ENCODE data around the gene ELOVL7. TPM values are rescaled to one million over a fixed set of nuclear protein-coding genes. Genes with fewer than 3 reads are reported as not detected.
"Not testable (repeated sequence)": the region's sequence is repeated elsewhere in the genome, so short reads cannot be mapped to it uniquely, and the experiment has no call there.

The ELOVL7 gene
- 4.6 and 8.3 TPM in 2 replicates for total RNA-seq (2014; rRNA removed; shearing (Covaris generic))

- DNase-seq (ENCODE audit: low read depth): peak; percentile 84
Measured at GRCh38 chr5:60843936-60844905, at the start of gene ELOVL7. Gene ELOVL7 (minus strand): TSS chr5:60844269. CDS start chr5:60787397, 56,872 bp downstream.

DNA sequence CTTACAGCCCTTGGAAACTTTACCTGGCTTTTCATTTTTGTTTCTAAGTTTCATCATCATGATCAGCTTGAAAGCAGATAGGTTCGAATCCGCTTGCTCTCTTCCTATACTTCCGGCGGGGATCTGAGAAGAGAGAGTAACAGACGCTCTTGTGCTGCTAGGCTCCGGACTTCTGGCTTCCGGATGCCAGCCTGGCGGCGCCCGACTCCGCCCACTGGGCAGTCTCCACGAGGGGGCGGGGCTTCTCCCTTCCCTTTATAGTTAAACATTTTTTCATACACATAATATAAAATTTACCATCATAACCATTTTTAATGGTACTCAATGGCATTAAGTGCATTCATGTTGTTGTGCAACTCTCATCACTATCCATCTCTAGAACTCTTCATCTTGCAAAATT is 49.5 kb upstream of the ELOVL7 start:
- DNase-seq (ENCODE audit: low read depth): no peak

GRCh38 chr5:60891667-60892066 is 47.6 kb upstream of the ELOVL7 start:
- DNase-seq (ENCODE audit: low read depth): no peak

- DNase-seq (ENCODE audit: low read depth): no peak
Measured at GRCh38 chr5:60888359-60889061, 44.4 kb upstream of the ELOVL7 start.

GRCh38 chr5:60887746-60888145 is 43.7 kb upstream of the ELOVL7 start:
- no peak for DNase-seq (ENCODE audit: low read depth)

- DNase-seq (ENCODE audit: low read depth): no peak
Measured at GRCh38 chr5:60887096-60887495, 43.0 kb upstream of the ELOVL7 start.

DNA sequence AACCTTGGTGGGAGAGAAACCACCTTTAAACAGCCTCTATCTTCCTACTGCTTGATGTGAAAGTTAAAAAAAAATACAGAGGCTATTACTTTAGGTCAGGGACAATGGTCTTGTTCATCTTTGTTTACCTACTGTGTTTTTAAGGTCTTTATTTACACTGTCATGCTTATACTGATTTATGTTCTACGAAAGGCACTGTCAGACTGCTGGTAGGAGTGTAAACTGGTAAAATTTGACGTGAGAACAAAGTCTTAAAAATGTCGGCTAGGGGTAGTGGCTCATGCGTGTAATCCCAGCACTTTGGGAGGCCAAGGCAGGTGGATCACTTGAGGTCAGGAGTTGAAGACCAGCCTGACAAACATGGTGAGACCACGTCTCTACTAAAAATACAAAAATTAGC is 42.1 kb upstream of the ELOVL7 start:
- no peak for DNase-seq (ENCODE audit: low read depth)

GRCh38 chr5:60883229-60883628 is 39.2 kb upstream of the ELOVL7 start:
- DNase-seq (ENCODE audit: low read depth): no peak

GRCh38 chr5:60872892-60873291 is 28.8 kb upstream of the ELOVL7 start:
- DNase-seq (ENCODE audit: low read depth): no peak

- DNase-seq (ENCODE audit: low read depth): no peak
Measured at GRCh38 chr5:60870857-60871256, 26.8 kb upstream of the ELOVL7 start.

DNA sequence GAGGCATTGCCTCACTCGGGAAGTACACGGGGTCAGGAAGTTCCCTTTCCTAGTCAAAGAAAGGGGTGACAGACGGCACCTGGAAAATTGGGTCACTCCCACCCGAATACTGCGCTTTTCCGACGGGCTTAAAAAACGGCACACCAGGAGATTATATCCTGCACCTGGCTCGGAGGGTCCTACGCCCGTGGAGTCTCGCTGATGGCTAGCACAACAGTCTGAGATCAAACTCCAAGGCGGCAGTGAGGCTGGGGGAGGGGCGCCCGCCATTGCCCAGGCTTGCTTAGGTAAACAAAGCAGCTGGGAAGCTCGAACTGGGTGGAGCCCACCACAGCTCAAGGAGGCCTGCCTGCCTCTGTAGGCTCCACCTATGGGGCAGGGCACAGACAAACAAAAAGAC is 16.5 kb upstream of the ELOVL7 start:
- not testable (repeated sequence) for DNase-seq (ENCODE audit: low read depth)

GRCh38 chr5:60856066-60856465 is 12.0 kb upstream of the ELOVL7 start:
- no peak for DNase-seq (ENCODE audit: low read depth)

DNA sequence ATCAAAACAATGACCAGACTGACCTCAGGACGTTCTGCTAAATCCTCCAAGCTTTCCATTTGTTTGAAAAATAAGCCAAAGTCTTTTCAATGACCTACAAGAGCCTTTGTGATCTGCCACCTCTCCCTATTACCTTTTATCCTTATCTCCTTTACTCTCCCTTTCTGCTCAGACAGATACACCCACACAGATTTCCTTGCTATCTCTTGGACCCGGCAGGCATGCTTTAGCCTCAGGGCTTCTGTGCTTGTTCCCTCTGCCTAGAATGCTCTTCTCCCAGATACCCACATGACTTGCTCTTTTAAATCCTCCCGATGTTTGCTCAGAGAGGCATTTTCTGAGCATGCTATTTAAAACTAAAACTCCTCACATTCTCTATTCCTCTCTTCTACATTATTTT is 8.9 kb upstream of the ELOVL7 start:
- DNase-seq (ENCODE audit: low read depth): no peak

DNA sequence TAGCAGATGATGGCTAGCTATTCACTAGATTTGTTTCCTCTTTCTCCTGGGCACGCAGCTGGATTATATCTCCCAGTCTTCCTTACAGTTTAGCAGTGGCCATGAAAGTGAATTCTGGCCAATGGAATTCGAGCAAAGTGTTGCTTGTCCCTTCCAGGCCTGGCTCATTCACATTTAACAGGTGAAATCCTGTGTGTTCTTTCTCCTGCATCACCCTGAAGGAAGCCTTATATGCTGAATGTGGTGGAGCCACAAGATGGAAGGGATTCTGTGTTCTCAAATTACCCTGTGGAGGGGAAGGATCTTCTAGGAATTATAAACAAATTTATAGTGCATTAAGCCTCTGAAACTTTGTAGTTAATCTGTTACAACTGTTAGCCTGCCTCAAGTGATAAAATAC is 8.2 kb upstream of the ELOVL7 start:
- DNase-seq (ENCODE audit: low read depth): no peak

GRCh38 chr5:60851626-60852025 is 7.6 kb upstream of the ELOVL7 start:
- no peak for DNase-seq (ENCODE audit: low read depth)

GRCh38 chr5:60846298-60846697 is 2.2 kb upstream of the ELOVL7 start:
- no peak for DNase-seq (ENCODE audit: low read depth)

DNA sequence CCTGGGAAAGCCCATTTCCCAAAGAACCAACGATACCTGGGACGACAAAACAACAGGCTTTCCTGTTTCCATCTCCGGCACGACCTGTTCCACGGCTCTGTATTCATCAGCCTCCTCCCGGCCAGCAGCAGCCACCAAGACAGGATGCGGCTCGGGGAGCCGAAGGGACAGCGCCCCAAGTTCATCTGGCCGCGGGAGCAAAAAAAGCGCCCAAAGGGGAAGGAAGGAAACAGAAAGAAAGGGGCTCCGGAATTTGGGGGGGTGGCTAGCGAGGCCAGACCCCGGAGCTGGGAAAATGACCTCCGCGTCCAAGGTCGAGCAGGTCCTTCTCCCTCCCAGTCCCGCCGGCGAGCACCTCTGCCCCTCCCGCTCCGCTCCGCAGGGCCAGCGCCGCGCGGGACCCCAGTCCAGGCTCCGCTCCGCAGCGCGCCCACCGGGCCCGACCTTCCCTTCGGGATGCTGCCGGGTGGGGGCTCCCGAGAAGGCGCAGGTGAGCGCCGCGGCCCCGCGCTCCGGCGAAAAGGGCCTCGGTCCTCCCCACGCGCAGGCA is 608 bp downstream of the ELOVL7 start:
- DNase-seq (ENCODE audit: low read depth): peak; percentile 26

- no peak for DNase-seq (ENCODE audit: low read depth)
Measured at GRCh38 chr5:60842871-60843385, 1.1 kb downstream of the ELOVL7 start.

GRCh38 chr5:60841361-60841760 is 2.7 kb downstream of the ELOVL7 start:
- DNase-seq (ENCODE audit: low read depth): no peak

- DNase-seq (ENCODE audit: low read depth): no peak
Measured at GRCh38 chr5:60836131-60836530, 7.9 kb downstream of the ELOVL7 start.

DNA sequence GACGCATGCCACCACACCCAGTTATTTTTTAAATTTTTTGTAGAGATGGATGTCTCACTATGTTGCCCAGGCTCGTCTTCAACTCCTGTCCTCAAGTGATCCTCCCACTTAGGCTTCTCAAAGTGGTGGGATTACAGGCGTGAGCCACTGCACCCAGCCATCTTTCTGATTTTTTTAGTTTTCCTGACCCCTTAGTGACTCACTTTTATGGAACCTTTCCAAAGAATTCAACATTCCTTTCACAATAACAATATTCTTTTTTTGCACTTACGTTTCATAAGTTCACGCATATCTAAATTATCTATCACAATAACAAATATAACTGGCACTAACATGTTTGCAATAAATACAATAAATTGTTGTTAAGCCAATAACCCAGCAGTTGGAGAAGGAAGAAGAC is 8.5 kb downstream of the ELOVL7 start:
- DNase-seq (ENCODE audit: low read depth): no peak

DNA sequence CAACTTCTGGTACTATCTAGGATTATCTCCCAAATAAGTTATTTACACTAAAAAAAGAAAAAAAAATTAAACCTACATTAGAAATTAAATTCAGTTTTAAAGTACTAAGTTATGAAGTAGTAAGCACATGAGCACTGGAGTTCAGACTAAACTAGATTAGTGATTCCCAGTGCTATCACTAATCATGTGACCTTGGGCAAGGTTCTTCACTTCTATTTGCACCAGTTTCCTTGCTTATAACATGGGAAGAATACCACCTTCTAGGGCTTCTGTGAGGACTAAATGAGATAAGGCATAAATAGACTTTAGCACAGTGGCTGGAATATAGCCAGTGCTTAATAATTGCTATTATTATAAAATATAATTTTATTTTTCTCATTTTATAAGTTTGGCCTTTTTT is 10.5 kb downstream of the ELOVL7 start:
- no peak for DNase-seq (ENCODE audit: low read depth)

Measured in Daoy (cell line).